Type B pancreatic cell (in vitro differentiated cells): ENCODE results near the gene ATRIP. TPM values are rescaled to one million over a fixed set of nuclear protein-coding genes. Genes with fewer than 3 reads are reported as not detected.

ENCODE experiments used
- DNase-seq: peaks from one replicate; pipeline ENCODE4 v3.0.0; 2021; ENCODE audit warnings: mixed read lengths; ENCODE audit not compliant: unreplicated experiment; ENCODE audit errors: extremely low spot score
- H3K27ac Mint-ChIP-seq: 2 replicates; pipeline ENCODE4 v1.8.0; 2021; ENCODE audit warnings: mild to moderate bottlenecking, mixed read lengths
- H3K27me3 Mint-ChIP-seq: 2 replicates; pipeline ENCODE4 v1.8.0; 2021; ENCODE audit warnings: mixed read lengths
- H3K36me3 Mint-ChIP-seq: 2 replicates; pipeline ENCODE4 v1.8.0; 2021; ENCODE audit warnings: mixed read lengths
- H3K4me1 Mint-ChIP-seq: one replicate; pipeline ENCODE4 v1.8.0; 2021; ENCODE audit warnings: mixed read lengths; ENCODE audit not compliant: unreplicated experiment
- H3K4me3 Mint-ChIP-seq: 2 replicates; pipeline ENCODE4 v1.8.0; 2021; ENCODE audit warnings: mild to moderate bottlenecking, mixed read lengths
- H3K9me3 Mint-ChIP-seq: 2 replicates; pipeline ENCODE4 v1.8.0; 2021; ENCODE audit warnings: mixed read lengths
- CTCF ChIP-seq: fragments of 200-600 bp; sonication (generic); conservative IDR thresholded peaks from 2 replicates; pipeline ENCODE4 v1.5.0; 2021; ENCODE audit warnings: antibody characterized with exemption, mild to moderate bottlenecking
- total RNA-seq: library from RNA; stranded (reverse); gene quantifications from 2 replicates; pipeline ENCODE4 v1.2.1, GENCODE V29; 2021; ENCODE audit warnings: low replicate concordance

Gene ATRIP
- total RNA-seq, 1 donor from 2014 or later, result 16.0 TPM

DNA sequence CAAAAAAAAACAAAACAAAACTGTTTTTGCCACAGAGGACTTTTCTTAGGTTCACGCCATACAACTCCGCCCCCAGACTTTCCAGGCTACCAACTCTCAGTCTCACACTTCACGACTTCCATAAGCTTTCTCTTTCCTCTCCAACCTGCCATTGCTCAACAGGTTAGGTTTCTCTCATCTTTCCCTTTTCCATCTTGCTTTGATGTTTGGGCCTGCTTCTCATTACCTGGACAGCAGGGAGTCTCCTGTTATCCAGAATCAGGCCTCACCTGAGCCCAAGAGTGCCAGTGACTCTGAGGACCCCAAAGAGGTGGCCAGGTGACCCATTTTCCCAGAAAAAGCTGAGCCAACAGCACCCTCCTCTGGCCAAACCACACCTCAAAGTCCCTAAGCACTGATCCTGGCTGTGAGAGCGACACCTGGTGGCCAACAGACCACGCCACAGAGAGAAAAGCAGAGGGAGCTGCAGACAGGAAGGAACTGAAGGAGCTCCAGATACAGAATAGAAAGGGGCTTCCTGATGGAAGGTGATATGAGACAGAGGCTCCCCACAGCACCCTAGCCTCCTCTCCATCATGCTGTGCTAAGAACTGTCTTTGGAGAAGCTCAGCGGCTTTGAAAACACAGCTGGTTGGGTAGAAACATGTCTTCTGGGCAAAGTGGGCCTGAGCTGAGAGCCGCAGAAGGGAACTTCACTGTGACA lies 10.6 kb upstream of the ATRIP start:
- Mint-ChIP-seq H3K27ac (no peak overlapping the region), H3K27me3 (no peaks in the 10 kb centered on the region), H3K9me3 (no peaks in the 10 kb centered on the region), H3K4me1 (peaks cover 29% of the 10 kb centered on the region), H3K4me3 (no peak overlapping the region), H3K36me3 (peaks cover 12% of the 10 kb centered on the region)
- peak; percentile 86 for DNase-seq
- peak; percentile 100 for TF ChIP-seq CTCF

DNA sequence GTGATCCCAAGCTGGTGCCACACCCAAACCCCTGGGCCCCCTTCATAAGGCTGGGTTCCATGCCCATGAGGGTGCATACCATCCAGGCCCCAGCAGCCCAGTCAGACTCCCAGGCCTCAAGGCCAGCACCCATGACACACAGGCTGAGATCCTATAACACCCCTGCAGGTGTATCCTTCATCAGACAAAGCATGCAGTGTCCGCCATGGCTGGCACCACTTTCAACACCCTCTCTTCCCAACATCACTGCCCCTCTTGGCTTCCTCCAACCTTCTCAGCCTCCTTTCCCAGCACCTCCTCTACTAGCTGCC lies 10.1 kb upstream of the ATRIP start:
- Mint-ChIP-seq H3K9me3 (no peaks in the 10 kb centered on the region), H3K27ac (no peak overlapping the region), H3K4me3 (no peak overlapping the region), H3K4me1 (peaks cover 24% of the 10 kb centered on the region), H3K27me3 (no peaks in the 10 kb centered on the region), H3K36me3 (peaks cover 12% of the 10 kb centered on the region)
- TF ChIP-seq CTCF, result no peak
- no peak for DNase-seq

DNA sequence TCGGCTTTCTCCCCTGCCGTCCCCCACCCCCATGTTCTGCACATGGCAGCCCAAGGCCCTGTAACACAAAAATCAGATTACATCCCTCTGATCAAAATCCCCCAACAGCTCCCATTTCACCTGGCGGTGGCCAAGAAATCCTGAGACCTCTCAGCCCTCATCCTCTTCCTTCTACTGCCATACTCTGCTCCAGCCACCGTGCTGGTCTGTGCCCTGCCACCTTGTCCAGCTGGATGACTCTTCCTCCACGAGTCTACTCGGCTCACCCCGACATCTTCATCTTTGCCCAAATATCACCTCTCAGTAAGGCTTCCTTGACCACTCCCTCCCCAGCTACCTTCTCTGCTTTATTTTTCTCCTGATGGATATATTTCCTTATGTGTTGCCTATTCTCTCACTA lies 9.7 kb upstream of the ATRIP start:
- Mint-ChIP-seq H3K27ac (no peak overlapping the region), H3K9me3 (no peaks in the 10 kb centered on the region), H3K36me3 (peaks cover 9% of the 10 kb centered on the region), H3K4me1 (peaks cover 22% of the 10 kb centered on the region), H3K4me3 (no peak overlapping the region), H3K27me3 (no peaks in the 10 kb centered on the region)
- TF ChIP-seq CTCF, result no peak
- DNase-seq, result no peak

DNA sequence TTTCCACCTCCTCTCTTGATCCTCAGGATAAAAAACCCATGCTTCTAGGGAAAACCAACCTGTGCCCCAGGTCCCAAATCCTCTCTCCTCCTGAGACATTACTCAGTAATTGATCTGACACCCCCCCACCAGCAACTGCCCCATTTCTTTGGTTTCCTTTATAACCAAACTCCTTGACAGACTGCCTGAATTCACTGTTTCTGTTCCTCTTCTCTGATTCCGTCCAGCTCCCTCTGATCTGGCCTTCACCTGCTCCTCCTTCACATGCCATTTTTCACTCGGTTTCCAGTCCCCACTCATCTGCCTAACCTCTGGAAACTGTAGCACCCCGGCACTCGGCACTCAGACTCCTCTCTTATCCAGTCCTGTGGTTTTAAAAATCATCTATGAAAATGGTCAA lies 8.7 kb upstream of the ATRIP start:
- H3K27me3 Mint-ChIP-seq, result no peaks in the 10 kb centered on the region
- no peak overlapping the region for H3K27ac Mint-ChIP-seq
- no peak for TF ChIP-seq CTCF
- no peak overlapping the region for H3K4me3 Mint-ChIP-seq
- DNase-seq, result no peak
- peaks cover 4% of the 10 kb centered on the region for H3K36me3 Mint-ChIP-seq
- H3K9me3 Mint-ChIP-seq, result no peaks in the 10 kb centered on the region
- H3K4me1 Mint-ChIP-seq, result peaks cover 21% of the 10 kb centered on the region

DNA sequence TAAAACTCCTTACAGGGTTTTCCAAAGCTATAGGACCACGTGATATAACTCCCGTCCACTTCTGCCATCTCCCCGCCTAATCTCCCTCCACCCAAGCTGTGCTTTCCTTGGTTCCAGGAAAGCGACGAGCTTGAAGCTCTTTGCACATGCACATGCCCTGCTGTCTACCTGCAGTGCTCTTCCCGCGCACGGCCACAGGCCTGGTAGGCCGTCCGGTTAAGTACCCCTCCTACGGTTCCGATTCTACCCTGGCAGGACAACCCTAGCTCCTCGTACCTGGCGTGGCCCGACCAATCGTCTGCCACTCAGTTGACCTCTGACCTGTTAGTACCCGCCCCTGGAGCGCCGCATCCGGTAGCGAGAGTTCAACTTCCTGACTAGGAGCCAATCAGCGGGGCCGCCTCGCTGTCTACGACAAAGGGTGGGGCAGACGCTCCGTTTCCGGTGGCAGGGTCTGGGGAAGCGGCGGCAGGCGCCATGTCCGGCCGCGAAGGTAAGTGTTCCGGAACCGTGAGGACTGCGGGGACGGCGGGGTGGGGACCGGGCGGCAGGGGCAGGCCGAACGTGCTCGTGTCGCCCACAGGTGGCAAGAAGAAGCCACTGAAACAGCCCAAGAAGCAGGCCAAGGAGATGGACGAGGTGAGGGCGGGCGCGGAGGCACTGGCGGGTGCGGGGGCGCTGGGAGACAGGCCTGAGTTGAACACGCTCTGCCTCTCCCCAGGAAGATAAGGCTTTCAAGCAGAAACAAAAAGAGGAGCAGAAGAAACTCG lies 6.5 kb upstream of the ATRIP start, which contains the start of the genes CCDC51 and TMA7:
Gene CCDC51, minus strand, starts transcription at position 300 of the 770 bp plus-strand sequence. CDS start 4,991 bp downstream, outside the sequence.
Gene TMA7, plus strand, starts transcription at position 438 of the 770 bp plus-strand sequence. Its CDS starts 40 bp downstream, at position 478.
- Mint-ChIP-seq H3K4me1 (peaks cover 14% of the 10 kb centered on the region), H3K27ac (peak within 1 kb of the TSS; percentile 95), H3K36me3 (no peaks in the 10 kb centered on the region), H3K4me3 (peak within 1 kb of the TSS; percentile 98), H3K9me3 (no peaks in the 10 kb centered on the region), H3K27me3 (no peaks in the 10 kb centered on the region)
- DNase-seq, result peak; percentile 97
- no peak for TF ChIP-seq CTCF
